ENCODE data around the gene APRT. TPM values are rescaled to one million over a fixed set of nuclear protein-coding genes. Genes with fewer than 3 reads are reported as not detected.
"Not testable (repeated sequence)": the region's sequence is repeated elsewhere in the genome, so short reads cannot be mapped to it uniquely, and the experiment has no call there.

APRT gene
- total RNA-seq, 4 donors from 2014 or later = 32.5 to 82.2 (median 56.3) TPM

- Histone ChIP-seq H3K9me3 (no peaks in the 10 kb centered on the region), H3K36me3 (no peaks in the 10 kb centered on the region), H3K4me1 (peaks cover 9 to 56% of the 10 kb centered on the region in 2 donors), H3K4me3 (no peak overlapping the region), H3K27ac (peak overlapping the region; percentile 39 to 73), H3K27me3 (no peaks in the 10 kb centered on the region)
- DNase-seq = peak in 1 of 2 donors; percentile 69
- TF ChIP-seq CTCF (IDR thresholded peaks at IDR 0.05) = no peak
- TF ChIP-seq POLR2A (IDR thresholded peaks at IDR 0.05) = no peak
- intact Hi-C loops (cut with DNase I; ENCODE audit: low total_unique reads) = no loop called here
Observed at GRCh38 chr16:88772871-88773811, 38.6 kb downstream of the APRT start.

- H3K27me3 ChIP-seq; DNase-seq; H3K4me3 ChIP-seq; H3K9me3 ChIP-seq; H3K36me3 ChIP-seq; intact Hi-C loops (cut with DNase I; ENCODE audit: low total_unique reads): not testable (repeated sequence)
- H3K27ac ChIP-seq = peak overlapping the region in 1 of 2 donors; percentile 73
- peaks cover 10 to 66% of the 10 kb centered on the region in 2 donors for H3K4me1 ChIP-seq
Observed at GRCh38 chr16:88771781-88772180, 39.9 kb downstream of the APRT start.

GRCh38 chr16:88771294-88771772, 40.4 kb downstream of the APRT start:
- DNase-seq = no peak
- peaks cover 10 to 62% of the 10 kb centered on the region in 2 donors for H3K4me1 ChIP-seq
- intact Hi-C loops (cut with DNase I; ENCODE audit: low total_unique reads) = no loop called here
- TF ChIP-seq CTCF (IDR thresholded peaks at IDR 0.05) (no peak), POLR2A (IDR thresholded peaks at IDR 0.05) (no peak)
- no peak overlapping the region for H3K4me3 ChIP-seq
- no peaks in the 10 kb centered on the region for H3K27me3 ChIP-seq
- peak overlapping the region; percentile 50 to 68 for H3K27ac ChIP-seq
- H3K36me3 ChIP-seq = no peaks in the 10 kb centered on the region
- H3K9me3 ChIP-seq = no peaks in the 10 kb centered on the region

- peak overlapping the region; percentile 50 to 68 for H3K27ac ChIP-seq
- no peaks in the 10 kb centered on the region for H3K27me3 ChIP-seq
- intact Hi-C loops (cut with DNase I; ENCODE audit: low total_unique reads) = no loop called here
- H3K4me3 ChIP-seq = peak overlapping the region in 1 of 2 donors; percentile 10
- H3K36me3 ChIP-seq = no peaks in the 10 kb centered on the region
- no peaks in the 10 kb centered on the region for H3K9me3 ChIP-seq
- TF ChIP-seq CTCF (IDR thresholded peaks at IDR 0.05) = peak in 1 of 4 experiments; percentile 19
- peak; percentile 20 to 33 for TF ChIP-seq POLR2A (IDR thresholded peaks at IDR 0.05)
- peaks cover 10 to 61% of the 10 kb centered on the region in 2 donors for H3K4me1 ChIP-seq
- DNase-seq = peak; percentile 66 to 76
Observed at GRCh38 chr16:88770461-88771293, 41.1 kb downstream of the APRT start.

GRCh38 chr16:88769617-88770460, 41.9 kb downstream of the APRT start:
- Histone ChIP-seq H3K4me1 (peaks cover 10 to 61% of the 10 kb centered on the region in 2 donors), H3K36me3 (no peaks in the 10 kb centered on the region), H3K27ac (peak overlapping the region; percentile 50 to 68), H3K9me3 (no peaks in the 10 kb centered on the region), H3K27me3 (no peaks in the 10 kb centered on the region), H3K4me3 (no peak overlapping the region)
- DNase-seq = peak in 1 of 2 donors; percentile 36
- TF ChIP-seq POLR2A (IDR thresholded peaks at IDR 0.05) (no peak), CTCF (IDR thresholded peaks at IDR 0.05) (no peak)
- intact Hi-C loops (cut with DNase I; ENCODE audit: low total_unique reads) = no loop called here

Measured in uterus (tissue), 4 donors.